GM18909 (cell line): ENCODE results near the gene KLHL29.

Experiments
- ATAC-seq: cut with Tn5 transposase; IDR thresholded peaks from one replicate; pipeline ENCODE4 v1.9.1; 2021; ENCODE audit warnings: mild to moderate bottlenecking; ENCODE audit not compliant: unreplicated experiment, poor library complexity

The KLHL29 gene

DNA sequence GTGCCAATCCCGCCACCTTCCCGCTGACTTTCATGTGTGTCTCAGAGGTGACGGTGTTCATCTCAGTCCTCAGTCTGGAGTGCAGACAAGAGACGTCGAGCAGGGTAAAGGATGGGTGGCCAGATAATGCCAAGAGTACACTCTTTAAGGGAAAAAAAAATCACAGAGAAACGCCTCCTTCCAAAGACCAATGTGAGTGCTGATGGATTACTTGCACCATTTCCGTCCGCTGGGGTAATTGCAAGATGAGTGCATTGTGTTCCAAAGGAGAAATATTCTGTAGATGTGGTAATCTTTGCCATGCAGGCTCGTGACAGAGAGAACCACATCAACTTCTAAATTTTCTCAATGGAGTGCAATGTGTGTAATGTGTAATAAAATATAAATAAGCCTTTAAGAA, 81.0 kb downstream of the KLHL29 start:
- no peak for ATAC-seq

DNA sequence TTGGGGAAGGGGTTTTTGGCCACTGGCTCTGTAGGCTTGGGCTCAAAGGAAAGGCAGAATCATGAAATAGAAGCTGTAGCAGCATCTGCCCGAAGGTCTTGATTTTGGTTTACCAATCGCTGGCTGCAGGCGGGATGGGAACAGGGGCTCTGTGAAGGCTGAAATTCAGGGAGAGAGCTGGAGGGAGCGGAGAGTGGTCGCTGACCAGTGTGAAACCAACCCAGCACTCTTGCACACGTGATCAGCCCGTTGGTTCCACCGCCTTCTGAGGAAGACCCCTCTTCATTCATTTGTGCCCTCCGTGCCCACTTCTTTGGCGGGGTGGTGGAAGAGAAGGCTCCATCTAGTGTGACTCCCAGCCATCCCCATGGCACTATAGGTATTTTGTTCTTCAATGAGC, 82.6 kb downstream of the KLHL29 start:
- no peak for ATAC-seq

DNA sequence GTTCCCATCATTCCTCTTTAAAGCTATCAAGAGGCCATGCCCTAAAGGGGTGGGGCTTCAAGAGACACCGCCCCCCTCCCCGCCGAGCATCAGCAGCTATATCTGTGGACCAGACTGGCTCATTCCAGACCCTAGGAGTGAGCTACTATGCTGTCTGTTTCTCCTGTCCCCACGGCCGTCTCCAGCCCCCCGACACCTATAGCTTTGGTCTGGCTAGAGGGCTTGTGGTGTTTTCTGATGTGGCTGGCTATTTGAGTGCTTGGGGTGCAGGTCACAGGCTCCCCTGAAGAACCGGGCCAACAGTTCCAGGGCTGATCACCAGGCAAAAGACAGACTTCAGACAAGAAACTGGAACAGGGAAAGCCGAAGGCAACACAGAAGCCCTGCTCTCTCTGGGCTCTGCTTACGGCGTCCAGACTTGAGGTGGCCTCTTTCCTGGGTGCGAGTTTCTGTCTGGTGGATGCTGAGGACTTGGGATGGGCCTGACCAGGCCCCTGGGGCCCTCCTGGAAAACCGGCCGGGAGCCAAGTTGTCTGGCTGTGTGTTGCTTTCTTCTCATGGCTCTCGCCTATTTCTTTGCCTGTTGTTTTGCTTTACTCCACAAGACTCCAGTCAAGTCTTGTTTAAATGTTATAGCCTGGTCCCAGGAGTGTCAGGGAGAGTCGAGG, 83.6 kb downstream of the KLHL29 start:
- no peak for ATAC-seq

DNA sequence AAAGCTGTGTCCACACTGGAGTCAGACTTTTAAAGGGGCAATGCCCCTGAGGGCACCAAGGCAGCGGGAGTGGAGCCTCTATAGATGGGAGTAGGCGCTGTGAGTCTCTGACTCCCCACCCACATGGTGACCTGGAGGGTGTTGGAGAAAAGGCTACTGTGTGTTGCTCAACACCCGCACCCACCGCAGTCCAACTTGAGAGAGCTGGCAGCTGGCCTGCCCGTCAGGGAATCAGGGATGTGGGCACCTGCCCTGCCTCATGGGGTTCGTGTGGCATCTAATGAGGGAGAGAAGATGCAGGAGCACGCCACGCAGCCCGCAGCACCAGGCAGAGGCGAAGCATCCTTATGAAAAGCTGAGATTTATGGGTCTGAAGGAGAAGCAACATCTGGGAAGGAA, 84.2 kb downstream of the KLHL29 start:
- ATAC-seq = no peak

DNA sequence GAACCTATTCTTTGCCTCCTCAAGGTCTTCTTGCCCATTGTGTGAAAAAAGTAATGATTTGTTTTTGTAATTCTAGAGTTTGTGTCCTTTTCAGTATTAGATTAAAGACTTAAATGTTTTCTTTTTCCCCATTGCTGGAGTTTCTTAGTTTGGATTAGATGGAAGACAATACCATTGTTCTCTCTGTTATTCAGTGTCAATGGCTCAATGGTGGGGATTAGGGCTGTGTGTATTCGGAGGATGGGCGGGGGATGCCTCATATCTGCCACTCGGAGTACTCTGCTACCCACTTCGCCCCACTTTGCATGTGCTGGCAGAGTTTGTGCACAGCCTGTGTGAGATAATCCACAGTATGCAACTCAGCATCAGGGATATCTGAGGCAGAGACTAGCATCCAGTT, 90.1 kb downstream of the KLHL29 start:
- ATAC-seq = no peak

DNA sequence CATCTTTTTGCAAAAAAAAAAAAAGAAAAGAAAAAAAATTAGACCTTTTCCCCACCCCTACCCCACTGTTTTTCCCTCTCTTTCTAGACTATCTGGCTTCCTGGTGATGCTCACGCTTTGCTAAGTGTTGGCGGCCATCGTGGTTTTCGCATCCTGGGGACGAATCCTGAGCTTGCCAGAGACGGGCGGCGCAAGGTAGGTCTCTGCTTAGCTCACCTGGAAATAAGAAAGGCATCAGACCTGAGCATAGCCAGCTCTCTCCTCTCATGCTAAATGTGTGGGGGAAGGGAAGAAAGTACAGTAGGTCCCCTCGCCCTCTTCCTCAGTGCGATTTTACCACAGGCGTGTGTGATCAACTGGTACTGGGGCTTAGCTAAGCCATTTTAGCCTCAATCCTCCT, 90.5 kb downstream of the KLHL29 start:
- ATAC-seq = no peak

DNA sequence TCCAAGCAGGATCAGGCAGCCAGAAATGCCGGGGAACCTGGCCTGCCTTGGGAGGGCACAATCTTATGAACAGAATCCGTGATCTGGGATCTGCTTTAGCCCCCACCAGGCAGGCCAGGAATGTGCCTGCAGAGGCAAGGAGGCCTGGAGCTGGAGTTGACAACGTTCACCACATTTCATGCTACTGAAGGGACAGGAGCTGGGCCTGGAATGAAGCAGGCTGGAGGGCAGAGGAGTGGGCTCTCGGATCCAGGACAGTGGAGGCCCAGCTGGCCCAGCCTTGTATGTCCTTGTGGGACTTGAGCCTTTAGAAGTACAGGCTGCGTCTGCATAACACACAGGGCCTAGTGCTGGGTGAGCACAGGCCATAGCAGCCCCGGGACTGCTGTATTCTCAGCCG, 91.8 kb downstream of the KLHL29 start:
- ATAC-seq = no peak

DNA sequence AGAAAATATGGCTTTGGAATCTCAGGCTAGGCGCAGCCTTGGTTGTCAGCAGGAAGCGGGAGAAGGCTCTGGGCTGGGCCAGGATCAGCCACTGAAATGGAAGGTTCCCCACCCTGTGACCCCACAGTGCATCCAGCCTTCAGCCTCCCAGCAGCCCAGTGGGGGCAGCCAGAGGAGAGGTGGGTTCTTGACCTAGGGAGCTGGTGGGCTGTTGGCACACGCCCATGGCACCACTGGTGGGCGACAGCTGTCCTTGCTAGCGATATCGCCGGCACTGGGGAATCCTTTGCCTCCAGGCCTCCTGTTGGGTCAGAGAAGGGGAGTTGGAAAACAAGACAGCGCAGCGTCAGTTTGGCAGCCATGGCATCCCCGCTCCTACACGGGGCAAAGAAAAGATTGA, 92.4 kb downstream of the KLHL29 start:
- no peak for ATAC-seq

DNA sequence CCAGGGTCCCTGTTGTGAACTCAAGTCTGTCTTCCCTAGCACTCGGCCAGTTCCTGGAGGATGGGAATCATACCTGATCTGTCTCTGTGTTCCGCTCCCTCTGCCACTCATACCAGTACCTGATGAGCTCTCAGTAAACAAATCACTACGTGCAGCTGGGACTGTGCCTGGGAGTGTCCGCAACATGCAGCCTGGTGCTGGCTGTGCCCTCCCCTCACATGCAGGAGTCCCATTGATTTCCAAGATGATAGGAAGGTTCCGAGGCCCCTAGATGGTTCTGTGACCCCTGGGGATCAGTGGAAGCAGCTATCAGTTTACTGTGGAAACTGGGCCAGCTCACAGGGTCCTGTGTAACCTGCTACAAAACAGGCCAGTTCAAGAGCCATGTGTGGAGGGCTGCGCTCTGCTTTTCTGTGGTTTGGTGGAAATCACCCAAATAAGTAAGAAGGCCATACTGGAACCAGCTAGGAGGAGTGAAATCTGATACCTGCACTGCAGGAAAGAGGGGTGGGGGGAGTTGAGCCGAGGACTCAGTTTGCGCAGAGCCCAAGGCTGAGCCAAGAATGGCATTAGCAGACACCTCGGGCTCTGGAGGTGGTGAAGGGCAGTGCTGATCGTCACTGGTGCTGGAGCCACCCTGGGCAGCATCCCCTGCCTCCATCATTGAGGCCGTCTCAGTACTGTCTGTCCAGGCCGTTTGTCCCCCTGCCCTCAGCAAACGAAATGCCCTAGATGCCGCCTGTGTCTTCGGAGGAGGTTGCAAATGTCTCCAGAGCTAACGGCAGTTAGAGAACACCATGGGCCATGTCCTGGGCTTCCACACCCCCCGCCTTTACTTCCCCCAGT, 93.3 kb downstream of the KLHL29 start:
- no peak for ATAC-seq

DNA sequence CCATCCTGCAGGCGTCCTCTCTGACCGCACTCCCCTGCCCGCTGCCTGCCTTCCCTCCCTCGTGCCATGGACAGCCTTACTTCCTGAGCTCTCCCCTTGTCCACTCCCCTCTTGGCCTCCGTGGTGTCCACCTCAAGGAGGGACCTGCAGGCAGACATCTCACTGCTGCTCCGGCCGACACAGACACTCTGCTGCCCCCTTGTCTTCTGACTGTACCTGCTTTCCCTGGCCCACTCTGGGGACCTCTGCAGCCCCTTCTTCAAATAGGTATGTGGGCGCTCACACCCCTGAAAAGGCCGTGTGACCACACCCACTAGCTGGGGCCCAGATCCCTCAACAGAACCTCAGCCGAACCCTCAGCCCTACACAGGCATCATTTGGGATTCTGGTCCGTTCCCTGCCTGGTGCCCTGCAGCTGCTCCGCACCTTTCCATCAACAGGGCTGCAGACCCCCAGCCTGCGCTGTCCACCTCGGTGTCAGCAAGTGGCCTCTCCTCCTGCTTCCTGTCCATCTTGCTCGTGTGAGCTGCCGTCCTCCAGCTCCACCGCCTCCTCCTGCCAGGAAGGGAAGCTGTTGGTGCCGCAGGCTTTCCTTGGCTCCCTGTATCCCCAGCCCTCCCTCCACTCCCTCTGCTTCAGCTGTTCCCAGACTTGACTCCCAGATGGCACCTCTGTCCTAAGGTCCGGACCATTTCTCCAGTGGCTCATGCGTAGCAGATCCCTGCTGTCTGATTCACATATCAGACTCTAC, 94.1 kb downstream of the KLHL29 start:
- no peak for ATAC-seq

DNA sequence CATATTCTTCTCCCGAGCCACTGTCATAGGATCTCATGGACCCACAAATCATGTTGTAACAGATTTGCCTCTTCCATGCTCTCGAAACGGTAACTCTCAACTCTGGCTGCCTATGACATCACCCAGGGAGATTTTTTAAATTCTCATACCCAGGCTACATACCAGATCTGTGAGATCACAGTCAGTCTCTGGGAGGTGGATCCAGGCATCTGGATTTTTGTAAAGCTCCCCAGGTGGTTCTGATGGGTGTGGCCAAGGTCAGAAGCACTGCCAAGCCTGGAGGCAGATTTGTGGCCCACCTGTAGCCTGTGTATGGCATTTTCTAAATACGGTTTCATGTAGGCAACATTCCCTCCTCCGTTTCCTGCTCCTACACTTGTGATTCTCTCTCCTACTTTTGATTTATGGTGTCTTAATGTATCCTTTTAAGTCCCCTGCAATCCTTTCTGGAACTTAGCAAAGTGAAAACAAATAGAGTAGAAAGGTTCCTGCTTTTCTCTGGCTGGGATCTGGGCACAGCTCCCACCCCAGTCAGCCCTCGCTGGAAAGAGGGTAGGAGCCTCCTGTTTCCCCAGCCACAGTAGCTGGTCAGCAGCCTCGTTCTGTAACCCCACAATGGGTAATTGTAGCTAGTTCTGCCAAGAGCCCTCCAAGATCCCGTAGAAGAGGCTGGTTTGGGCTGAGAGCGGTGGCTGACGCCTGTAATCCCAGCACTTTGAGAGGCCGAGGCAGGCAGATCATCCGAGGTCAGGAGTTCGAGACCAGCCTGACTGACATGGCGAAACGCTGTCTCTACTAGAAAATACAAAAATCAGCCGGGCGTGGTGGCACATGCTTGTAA, 96.2 kb downstream of the KLHL29 start:
- no peak for ATAC-seq

DNA sequence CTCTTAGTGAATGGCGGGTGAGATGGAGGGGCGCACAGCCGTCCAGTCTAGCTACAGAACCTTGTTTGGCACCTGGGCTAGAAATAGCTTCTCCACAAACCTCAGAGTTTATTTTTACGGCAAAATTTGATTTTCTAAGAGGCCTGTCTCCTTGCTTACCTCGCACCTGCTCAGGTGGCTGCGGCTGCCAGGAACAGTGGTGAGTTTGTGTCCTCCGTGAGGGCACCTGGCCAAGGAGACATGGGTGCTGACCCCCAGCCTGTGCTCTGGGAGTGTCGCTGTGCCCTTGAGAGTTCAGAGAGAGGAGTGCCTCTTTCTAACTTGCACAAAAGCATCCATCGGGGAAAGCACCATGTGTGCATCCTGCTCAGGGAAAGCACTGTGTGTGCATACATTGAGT, 97.2 kb downstream of the KLHL29 start:
- no peak for ATAC-seq

DNA sequence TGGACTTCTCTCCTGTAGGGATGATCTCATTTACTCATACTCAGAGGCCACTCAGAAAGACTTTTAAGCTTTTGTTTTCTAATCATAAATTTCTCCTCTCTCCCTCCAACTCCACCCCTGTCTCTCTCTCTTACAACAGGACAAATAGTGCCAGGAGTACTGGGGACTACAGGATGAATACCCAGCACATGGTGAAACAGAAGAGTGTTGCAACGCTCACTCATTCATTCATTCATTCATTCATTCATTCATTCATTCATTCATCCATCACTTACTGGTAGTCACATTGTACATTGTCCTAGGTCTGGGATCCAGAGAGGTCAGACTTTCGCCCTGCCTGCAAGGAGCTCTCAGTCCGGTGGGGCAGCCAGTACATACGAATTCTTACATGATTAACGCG, 97.6 kb downstream of the KLHL29 start:
- ATAC-seq = no peak

DNA sequence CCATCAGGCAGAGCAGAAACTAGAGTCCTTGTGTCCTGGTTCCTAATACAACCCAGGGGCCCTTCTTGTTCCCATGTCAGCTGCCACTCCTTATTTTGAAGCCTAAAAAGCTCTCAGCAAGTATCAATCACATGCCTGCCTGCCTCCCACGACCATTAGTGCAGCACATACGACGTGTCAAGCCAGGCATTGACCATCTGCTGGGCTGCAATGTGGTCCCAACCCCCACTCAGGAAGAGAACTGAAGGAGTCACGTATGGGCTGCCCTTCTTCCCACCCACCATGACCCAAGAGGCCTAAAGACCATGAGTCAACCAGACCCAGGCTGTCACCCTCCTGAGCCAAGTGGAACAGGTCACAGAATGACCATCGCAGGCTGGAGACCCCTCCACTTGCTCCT, 98.8 kb downstream of the KLHL29 start:
- ATAC-seq = no peak

DNA sequence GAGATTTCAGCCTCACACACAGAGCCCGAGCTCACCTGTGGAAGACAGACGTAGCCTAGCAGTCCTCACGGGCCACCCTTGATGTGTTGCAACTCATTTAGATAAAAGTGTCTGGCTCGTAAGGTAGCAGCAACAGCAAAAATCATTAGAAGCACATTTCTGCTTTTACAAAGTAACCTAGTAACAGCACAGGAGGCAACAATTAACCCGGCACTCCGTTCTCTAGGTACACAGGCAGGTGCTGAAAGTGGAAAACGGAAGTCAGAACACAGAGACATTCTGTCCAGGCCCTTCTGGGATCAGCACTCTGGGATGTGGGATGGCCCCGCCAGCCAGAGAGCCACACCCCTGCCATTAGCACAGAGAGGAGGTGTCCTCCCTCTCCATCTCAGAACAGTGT, 99.3 kb downstream of the KLHL29 start:
- ATAC-seq = no peak

DNA sequence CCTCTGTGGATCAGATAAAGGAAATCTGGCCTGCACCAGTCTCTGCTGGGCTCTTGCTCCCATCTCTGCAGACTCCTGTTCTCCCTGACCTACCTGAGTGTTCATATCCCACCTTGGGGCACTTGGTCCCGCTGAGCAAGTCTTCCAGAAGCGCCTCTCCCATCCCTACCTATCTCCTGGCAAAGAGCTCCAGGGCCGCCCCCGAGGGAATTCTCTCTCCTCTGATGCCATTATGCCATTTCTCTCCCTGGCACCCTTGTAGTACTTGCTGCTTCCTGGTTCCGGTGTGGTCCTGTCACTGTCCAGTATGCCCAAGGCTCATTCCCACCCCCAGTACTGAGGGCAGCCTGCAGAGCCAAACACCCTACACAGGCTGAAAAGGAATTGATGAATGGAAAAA, 99.8 kb downstream of the KLHL29 start:
- ATAC-seq = no peak

DNA sequence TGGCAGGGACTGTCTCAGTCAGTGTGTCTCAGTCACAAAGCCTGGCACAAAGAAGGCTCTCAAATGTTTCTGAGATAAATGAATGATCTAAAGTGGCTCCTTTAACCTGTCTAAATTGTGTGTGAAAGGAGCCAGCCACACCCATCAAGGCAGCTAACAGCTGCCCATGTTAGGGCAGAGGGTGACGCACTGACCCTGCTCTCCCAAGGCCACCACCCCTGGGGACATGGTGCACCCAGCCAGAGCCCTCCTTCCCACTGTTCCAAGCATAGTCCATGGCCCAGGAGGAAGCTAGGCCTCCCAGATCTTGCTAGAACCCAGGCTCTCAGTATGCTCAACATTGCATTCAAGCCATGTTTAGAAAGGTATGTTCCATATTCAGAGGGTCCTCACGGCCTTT, 100.3 kb downstream of the KLHL29 start:
- ATAC-seq = no peak

DNA sequence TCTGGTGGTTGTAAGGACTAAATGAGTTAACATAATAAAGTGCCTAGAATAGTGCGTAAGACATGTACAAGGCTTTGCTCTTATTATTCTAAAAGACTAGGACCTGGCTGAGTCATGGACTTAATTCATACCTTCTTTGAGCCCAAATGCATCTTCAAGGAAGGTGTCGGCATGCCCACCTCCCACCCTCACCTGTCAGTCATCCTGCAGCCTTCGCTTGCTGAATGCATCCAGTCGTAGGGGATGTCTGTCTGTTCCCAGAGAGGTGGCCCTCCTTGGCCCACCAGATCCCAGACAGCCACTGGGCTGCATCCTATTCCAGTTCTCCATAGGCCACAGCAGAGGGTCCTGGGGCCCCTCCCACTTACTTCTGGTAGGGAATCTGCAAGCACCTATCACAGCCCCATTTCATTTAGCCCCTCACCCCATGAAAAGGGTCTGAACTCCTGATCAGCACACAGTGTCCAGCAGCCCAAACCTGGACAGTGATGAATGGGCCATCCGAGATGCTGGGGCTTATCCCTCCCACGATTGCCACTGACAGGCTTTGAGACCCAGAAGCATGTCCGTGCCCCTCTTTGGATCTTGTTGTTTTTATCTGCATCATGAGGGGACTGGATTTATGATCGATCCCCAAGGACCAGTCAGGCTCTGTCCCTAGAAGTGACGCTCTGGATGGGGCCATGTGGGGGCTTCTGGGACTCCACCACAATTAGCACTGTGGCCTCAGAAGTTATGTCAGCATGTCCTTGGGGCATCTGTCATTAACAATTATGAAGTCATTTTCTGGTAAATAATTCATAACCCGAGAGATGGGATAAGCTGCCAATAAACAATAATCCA, 101.1 kb downstream of the KLHL29 start:
- ATAC-seq = no peak

DNA sequence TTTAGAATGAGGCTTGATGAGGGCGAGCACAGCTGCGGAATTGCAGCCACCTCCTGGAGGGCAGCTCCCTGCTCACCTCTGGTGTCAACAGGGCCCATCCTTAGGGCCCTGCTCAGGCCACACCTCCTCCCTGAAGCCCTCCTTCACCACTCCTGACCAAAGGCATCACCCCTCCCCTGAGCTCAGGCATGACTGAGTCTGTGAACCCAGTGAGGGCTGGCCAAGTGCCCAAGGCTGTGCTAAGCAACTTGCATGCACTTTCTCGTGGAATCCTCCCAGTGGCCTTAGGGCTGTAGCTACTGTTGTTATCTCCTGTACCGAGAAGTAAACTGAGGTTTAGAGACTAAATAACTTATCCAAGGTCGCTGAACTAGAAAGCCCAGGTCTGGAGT, 101.7 kb downstream of the KLHL29 start:
- no peak for ATAC-seq
